ENCODE measurements around the gene CCDC184. TPM values are rescaled to one million over a fixed set of nuclear protein-coding genes. Genes with fewer than 3 reads are reported as not detected.

CCDC184 gene
- total RNA-seq, 2 experiments from 2014 or later = 0.95 to 1.2 TPM

- POLR2A ChIA-PET = no interaction called here
- CTCF ChIA-PET = interaction anchor here (1.2 kb wide), 1 partner anchor 11 kb away, joined by 3 read pairs; no protein-coding TSS in a partner anchor
Measured at GRCh38 chr12:48175613-48176416, 7.6 kb upstream of the CCDC184 start.

GRCh38 chr12:48176417-48176751 is 7.1 kb upstream of the CCDC184 start:
- CTCF ChIA-PET = interaction anchor here (1.2 kb wide), 1 partner anchor 10 kb away, joined by 3 read pairs; no protein-coding TSS in a partner anchor
- POLR2A ChIA-PET = interaction anchor here (0.9 kb wide), 1 partner anchor 301 kb away, joined by 5 read pairs; no protein-coding TSS in a partner anchor

GRCh38 chr12:48177982-48178381 is 5.5 kb upstream of the CCDC184 start:
- CTCF ChIA-PET = interaction anchor here (1.1 kb wide), 1 partner anchor 11 kb away, joined by 4 read pairs; no protein-coding TSS in a partner anchor
- POLR2A ChIA-PET = no interaction called here

- CTCF ChIA-PET = interaction anchor here (0.8 to 1.1 kb wide), 2 partner anchors 10 to 11 kb away, joined by 3 to 4 read pairs; no protein-coding TSS in a partner anchor
- POLR2A ChIA-PET = no interaction called here
Measured at GRCh38 chr12:48179466-48179865, 4.0 kb upstream of the CCDC184 start.

- ChIA-PET CTCF (no interaction called here), POLR2A (no interaction called here)
Measured at GRCh38 chr12:48180424-48180823, 3.0 kb upstream of the CCDC184 start.

GRCh38 chr12:48180857-48181495 is 2.5 kb upstream of the CCDC184 start:
- POLR2A ChIA-PET = no interaction called here
- CTCF ChIA-PET = no interaction called here

GRCh38 chr12:48182631-48183030 is 813 bp upstream of the CCDC184 start:
- POLR2A ChIA-PET = interaction anchor here (1.0 to 1.4 kb wide), 2 partner anchors 15 to 25 kb away, joined by 3 to 7 read pairs; partner anchors contain the start of gene ASB8
- CTCF ChIA-PET = interaction anchor here (0.9 to 1.4 kb wide), 6 partner anchors 9 to 613 kb away, joined by 3 to 6 read pairs (median 4); partner anchors contain the start of gene ASB8

- ChIA-PET CTCF (interaction anchor here (0.5 to 1.4 kb wide), 5 partner anchors 10 to 499 kb away, joined by 3 read pairs; partner anchors contain the start of gene ASB8), POLR2A (interaction anchor here (1.0 to 1.4 kb wide), 2 partner anchors 27 kb away, joined by 3 read pairs; partner anchors contain the start of gene ASB8)
Measured at GRCh38 chr12:48183876-48184548, 568 bp downstream of the CCDC184 start.

- ChIA-PET POLR2A (interaction anchor here (1.0 kb wide), 1 partner anchor 27 kb away, joined by 3 read pairs; the partner anchor contains the start of gene ASB8), CTCF (interaction anchor here (0.5 to 0.7 kb wide), 3 partner anchors 10 to 499 kb away, joined by 3 read pairs; no protein-coding TSS in a partner anchor)
Measured at GRCh38 chr12:48184549-48184922, 1.1 kb downstream of the CCDC184 start.

- POLR2A ChIA-PET = interaction anchor here (1.0 kb wide), 1 partner anchor 28 kb away, joined by 3 read pairs; the partner anchor contains the start of gene ASB8
Measured at GRCh38 chr12:48185181-48185919, 1.9 kb downstream of the CCDC184 start.

GRCh38 chr12:48187916-48188695 is 4.7 kb downstream of the CCDC184 start:
- ChIA-PET CTCF (interaction anchor here (0.8 to 1.7 kb wide), 3 partner anchors 10 to 225 kb away, joined by 3 to 8 read pairs (median 4); no protein-coding TSS in a partner anchor), POLR2A (no interaction called here)

More at GRCh38 chr12:48185181-48185919, 1.9 kb downstream of the CCDC184 start:
- CTCF ChIA-PET = interaction anchor here (0.6 kb wide), 1 partner anchor 471 kb away, joined by 3 read pairs; no protein-coding TSS in a partner anchor

- ChIA-PET CTCF (interaction anchor here (0.6 to 1.7 kb wide), 11 partner anchors 8 to 258 kb away, joined by 3 to 8 read pairs (median 3); partner anchors contain the start of gene OR10AD1), POLR2A (interaction anchor here (0.8 kb wide), 1 partner anchor 8 kb away, joined by 3 read pairs; no protein-coding TSS in a partner anchor)
Measured at GRCh38 chr12:48189331-48190125, 6.1 kb downstream of the CCDC184 start.

GRCh38 chr12:48191096-48191495 is 7.7 kb downstream of the CCDC184 start:
- ChIA-PET CTCF (no interaction called here), POLR2A (no interaction called here)

GRCh38 chr12:48192861-48193260 is 9.4 kb downstream of the CCDC184 start:
- POLR2A ChIA-PET = no interaction called here
- CTCF ChIA-PET = no interaction called here

GRCh38 chr12:48193623-48194022 is 10.2 kb downstream of the CCDC184 start:
- POLR2A ChIA-PET = no interaction called here
- CTCF ChIA-PET = no interaction called here

GRCh38 chr12:48194799-48195201 is 11.4 kb downstream of the CCDC184 start:
- POLR2A ChIA-PET = interaction anchor here (0.6 kb wide), 1 partner anchor 92 kb away, joined by 6 read pairs; no protein-coding TSS in a partner anchor
- CTCF ChIA-PET = interaction anchor here (1.0 kb wide), 1 partner anchor 10 kb away, joined by 3 read pairs; no protein-coding TSS in a partner anchor

- POLR2A ChIA-PET = interaction anchor here (0.6 to 2.3 kb wide), 4 partner anchors 9 to 104 kb away, joined by 3 to 7 read pairs (median 4); partner anchors contain the start of gene SENP1
- CTCF ChIA-PET = interaction anchor here (1.1 to 3.5 kb wide), 6 partner anchors 9 to 456 kb away, joined by 4 to 17 read pairs (median 6); partner anchors contain the start of genes ASB8, CCDC184 and SENP1
Measured at GRCh38 chr12:48197549-48197970, 14.1 kb downstream of the CCDC184 start.
